ENCODE measurements around the gene TFAP2D.

TFAP2D gene

GRCh38 chr6:50819904-50820868, 106.9 kb downstream of the TFAP2D start:
- DNase-seq, result no peak

- DNase-seq, result no peak
Observed at GRCh38 chr6:50820869-50821264, 107.5 kb downstream of the TFAP2D start.

GRCh38 chr6:50821441-50822077, 108.2 kb downstream of the TFAP2D start:
- no peak for DNase-seq

DNA sequence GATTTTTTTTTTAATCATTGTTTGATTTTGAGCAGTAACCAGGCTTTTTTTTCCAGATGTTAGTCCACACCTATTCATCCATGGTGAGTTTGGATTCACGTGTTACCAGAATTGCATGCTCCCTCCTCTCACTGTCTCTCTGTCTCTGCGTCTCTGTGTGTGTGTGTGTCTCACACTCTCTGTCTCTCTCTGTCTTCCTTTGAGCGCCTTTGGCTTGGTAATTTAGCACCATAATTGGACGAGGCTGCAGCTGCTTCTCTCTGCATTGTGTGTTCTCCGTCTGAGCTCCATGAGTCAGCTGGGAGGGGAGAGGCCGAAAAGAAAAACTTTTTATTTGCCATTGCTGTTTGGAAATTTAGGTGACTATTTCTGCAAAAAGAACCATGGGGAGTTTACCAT, 108.8 kb downstream of the TFAP2D start:
- DNase-seq, result no peak

Data from T1000 (cell line).